Liver (tissue), 9 donors: Measurements from ENCODE around the gene NUDT1. TPM values are rescaled to one million over a fixed set of nuclear protein-coding genes. Genes with fewer than 3 reads are reported as not detected.

Source experiments
- DNase-seq: peaks from one replicate; pipeline ENCODE4 v3.0.0-alpha.2; 2017; ENCODE audit warnings: low spot score
- H3K27ac ChIP-seq, 2 donors: one replicate each; pipeline ENCODE4 v1.7.0; 2013; ENCODE audit warnings: inconsistent platforms in 2 of 2, low read length in 2 of 2, control low read depth in 1 of 2, low read depth in 1 of 2, mild to moderate bottlenecking in 1 of 2
- H3K27me3 ChIP-seq, 4 donors: one replicate each; pipeline versions ENCODE4 v1.6.1 to v1.7.0; 2013; ENCODE audit warnings: low read length in 3 of 4, inconsistent platforms in 1 of 4, mild to moderate bottlenecking in 1 of 4, moderate library complexity in 1 of 4; ENCODE audit not compliant: control insufficient read depth in 4 of 4, insufficient read depth in 4 of 4
- H3K36me3 ChIP-seq, 4 donors: one replicate each; pipeline versions ENCODE4 v1.6.1 to v1.7.0; 2013; ENCODE audit warnings: low read length in 3 of 4, mild to moderate bottlenecking in 3 of 4, low read depth in 1 of 4, moderate library complexity in 1 of 4; ENCODE audit not compliant: control insufficient read depth in 4 of 4, insufficient read depth in 3 of 4
- H3K4me1 ChIP-seq, 4 donors: one replicate each; pipeline versions ENCODE4 v1.6.1 to v1.7.0; 2013; ENCODE audit warnings: low read length in 3 of 4, mild to moderate bottlenecking in 3 of 4, moderate library complexity in 1 of 4; ENCODE audit not compliant: control insufficient read depth in 4 of 4, insufficient read depth in 4 of 4
- H3K4me3 ChIP-seq, 3 donors: one replicate each; pipeline versions ENCODE4 v1.6.1 to v1.7.0; 2013; ENCODE audit warnings: low read length in 3 of 3, control low read depth in 1 of 3, low read depth in 1 of 3, mild to moderate bottlenecking in 1 of 3
- H3K9ac ChIP-seq, 2 donors: one replicate each; pipeline ENCODE4 v1.7.0; 2013; ENCODE audit warnings: low read length in 2 of 2, mild to moderate bottlenecking in 2 of 2, moderate library complexity in 2 of 2, control low read depth in 1 of 2, low read depth in 1 of 2
- H3K9me3 ChIP-seq, 4 donors: one replicate each; pipeline versions ENCODE4 v1.6.1 to v1.7.0; 2013; ENCODE audit warnings: low read length in 3 of 4; ENCODE audit not compliant: control insufficient read depth in 4 of 4
- ATF3 ChIP-seq: IDR thresholded peaks from 2 replicates; pipeline ENCODE4 v1.6.1; 2016; ENCODE audit warnings: antibody characterized with exemption
- CTCF ChIP-seq: fragments of 150-350 bp; IDR thresholded peaks from 2 replicates; pipeline ENCODE4 v1.5.1; 2017; ENCODE audit warnings: improper control_type of control experiment, low read depth, low read length; ENCODE audit not compliant: missing input control
- EGR1 ChIP-seq, 2 donors: IDR thresholded peaks; 2 replicates each; pipeline ENCODE4 v1.6.1; 2016 to 2018; ENCODE audit warnings: antibody characterized with exemption in 2 of 2, low read depth in 2 of 2
- FOXA1 ChIP-seq: IDR thresholded peaks from 2 replicates; pipeline ENCODE4 v1.6.1; 2016; ENCODE audit warnings: antibody characterized with exemption
- FOXA2 ChIP-seq: IDR thresholded peaks from 2 replicates; pipeline ENCODE4 v1.6.1; 2016; ENCODE audit warnings: antibody characterized with exemption
- HNF4A ChIP-seq, 2 donors: conservative IDR thresholded peaks; 2 replicates each; pipeline ENCODE4 v1.6.1; 2016; ENCODE audit warnings: antibody characterized with exemption in 2 of 2, mild to moderate bottlenecking in 2 of 2
- HNF4G ChIP-seq: IDR thresholded peaks from 2 replicates; pipeline ENCODE4 v1.6.1; 2016; ENCODE audit warnings: antibody characterized with exemption
- RAD21 ChIP-seq, 2 donors: IDR thresholded peaks; 2 replicates each; pipeline ENCODE4 v1.6.1; 2016; ENCODE audit warnings: antibody characterized with exemption in 2 of 2, mild to moderate bottlenecking in 2 of 2
- RXRA ChIP-seq, 2 donors: IDR thresholded peaks; 2 replicates each; pipeline ENCODE4 v1.6.1; 2017 to 2018; ENCODE audit warnings: antibody characterized with exemption in 2 of 2, mild to moderate bottlenecking in 1 of 2
- TAF1 ChIP-seq: conservative IDR thresholded peaks from 2 replicates; pipeline ENCODE4 v1.6.1; 2016; ENCODE audit warnings: antibody characterized with exemption, mild to moderate bottlenecking
- YY1 ChIP-seq: IDR thresholded peaks from 2 replicates; pipeline ENCODE4 v1.6.1; 2016; ENCODE audit warnings: antibody characterized with exemption, mild to moderate bottlenecking
- ZBTB33 ChIP-seq: IDR thresholded peaks from 2 replicates; pipeline ENCODE4 v1.6.1; 2016; ENCODE audit warnings: antibody characterized with exemption
- WGBS: extraction: QIAGEN DNeasy Blood & Tissue Kit; methylation state at CpG from one replicate; pipeline ENCODE4 v1.1.7; 2013; 5-methylcytosine and 5-hydroxymethylcytosine counted together
- polyA plus RNA-seq, 2 donors: library from polyadenylated mRNA; stranded (reverse) in 1 of 2; unstranded in 1 of 2; fragments of 200-250 nt in 1 of 2; fragments of >200 nt in 1 of 2; fragmentation: Nextera tagmentation in 1 of 2; extraction: Ambion mirVana in 1 of 2; gene quantifications; one replicate each; pipeline versions ENCODE4 v1.2.1 to v1.2.3, GENCODE V29; 2013 to 2015
- total RNA-seq, 2 donors: library from RNA; depleted of rRNA; stranded (reverse); fragments of >200 nt; gene quantifications; one replicate each; pipeline ENCODE4 v1.2.3, GENCODE V29; 2014
- TF ChIP-seq, protein P1 (sequence below): IDR thresholded peaks from 2 replicates; pipeline ENCODE4 v1.6.1; 2016; ENCODE audit warnings: antibody characterized with exemption, mild to moderate bottlenecking
- TF ChIP-seq, protein P2 (sequence below): IDR thresholded peaks from 2 replicates; pipeline ENCODE4 v1.6.1; 2016; ENCODE audit warnings: antibody characterized with exemption
- donor health status: healthy.
- donor health status: healthy.
- donor health status: healthy.
- donor health status: healthy.
- donor health status: healthy.

Gene NUDT1
- total and polyA plus RNA-seq, 4 donors, result 1.0 to 22.3 (median 3.1) TPM

DNA sequence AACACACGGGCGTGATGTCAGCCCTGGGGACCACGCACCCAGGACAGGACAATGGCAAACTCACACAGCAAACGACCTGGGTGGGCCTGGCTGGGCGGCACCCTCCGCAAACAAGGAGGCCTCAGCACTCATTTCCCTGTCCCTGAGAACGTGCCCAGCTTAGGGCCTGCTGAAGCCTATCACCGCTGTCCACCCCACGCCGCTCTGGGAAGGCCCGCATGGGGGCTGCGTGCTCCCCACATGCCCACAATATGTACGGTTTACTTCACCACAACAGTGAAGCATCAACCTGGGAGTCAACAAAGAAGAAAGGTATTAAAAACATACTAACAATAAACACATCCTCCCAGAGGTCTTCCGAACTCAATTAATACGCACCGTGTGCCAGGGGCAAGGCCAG, 21.5 kb upstream of the NUDT1 start:
- H3K4me1 ChIP-seq, result no peaks in the 10 kb centered on the region
- no peaks in the 10 kb centered on the region for H3K9me3 ChIP-seq
- no peak overlapping the region for H3K4me3 ChIP-seq
- no peak overlapping the region for H3K9ac ChIP-seq
- DNase-seq, result no peak
- no peak overlapping the region for H3K27ac ChIP-seq
- H3K36me3 ChIP-seq, result peaks cover 3 to 49% (median 20%) of the 10 kb centered on the region in 4 donors
- H3K27me3 ChIP-seq, result no peaks in the 10 kb centered on the region
- WGBS, result 97% methylated on average over 16 of the region's 16 CpGs
- TF ChIP-seq EGR1 (IDR thresholded peaks at IDR 0.05; ENCODE audit: low read depth in 2 of 2) (no peak), FOXA1 (no peak), RAD21 (IDR thresholded peaks at IDR 0.05) (no peak), ATF3 (no peak), FOXA2 (no peak), YY1 (no peak), ZBTB33 (no peak), CTCF (no peak), TAF1 (no peak), HNF4A (conservative IDR thresholded peaks at IDR 0.05) (no peak), HNF4G (no peak)
- TF ChIP-seq, protein P1, sequence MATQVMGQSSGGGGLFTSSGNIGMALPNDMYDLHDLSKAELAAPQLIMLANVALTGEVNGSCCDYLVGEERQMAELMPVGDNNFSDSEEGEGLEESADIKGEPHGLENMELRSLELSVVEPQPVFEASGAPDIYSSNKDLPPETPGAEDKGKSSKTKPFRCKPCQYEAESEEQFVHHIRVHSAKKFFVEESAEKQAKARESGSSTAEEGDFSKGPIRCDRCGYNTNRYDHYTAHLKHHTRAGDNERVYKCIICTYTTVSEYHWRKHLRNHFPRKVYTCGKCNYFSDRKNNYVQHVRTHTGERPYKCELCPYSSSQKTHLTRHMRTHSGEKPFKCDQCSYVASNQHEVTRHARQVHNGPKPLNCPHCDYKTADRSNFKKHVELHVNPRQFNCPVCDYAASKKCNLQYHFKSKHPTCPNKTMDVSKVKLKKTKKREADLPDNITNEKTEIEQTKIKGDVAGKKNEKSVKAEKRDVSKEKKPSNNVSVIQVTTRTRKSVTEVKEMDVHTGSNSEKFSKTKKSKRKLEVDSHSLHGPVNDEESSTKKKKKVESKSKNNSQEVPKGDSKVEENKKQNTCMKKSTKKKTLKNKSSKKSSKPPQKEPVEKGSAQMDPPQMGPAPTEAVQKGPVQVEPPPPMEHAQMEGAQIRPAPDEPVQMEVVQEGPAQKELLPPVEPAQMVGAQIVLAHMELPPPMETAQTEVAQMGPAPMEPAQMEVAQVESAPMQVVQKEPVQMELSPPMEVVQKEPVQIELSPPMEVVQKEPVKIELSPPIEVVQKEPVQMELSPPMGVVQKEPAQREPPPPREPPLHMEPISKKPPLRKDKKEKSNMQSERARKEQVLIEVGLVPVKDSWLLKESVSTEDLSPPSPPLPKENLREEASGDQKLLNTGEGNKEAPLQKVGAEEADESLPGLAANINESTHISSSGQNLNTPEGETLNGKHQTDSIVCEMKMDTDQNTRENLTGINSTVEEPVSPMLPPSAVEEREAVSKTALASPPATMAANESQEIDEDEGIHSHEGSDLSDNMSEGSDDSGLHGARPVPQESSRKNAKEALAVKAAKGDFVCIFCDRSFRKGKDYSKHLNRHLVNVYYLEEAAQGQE, result no peak

DNA sequence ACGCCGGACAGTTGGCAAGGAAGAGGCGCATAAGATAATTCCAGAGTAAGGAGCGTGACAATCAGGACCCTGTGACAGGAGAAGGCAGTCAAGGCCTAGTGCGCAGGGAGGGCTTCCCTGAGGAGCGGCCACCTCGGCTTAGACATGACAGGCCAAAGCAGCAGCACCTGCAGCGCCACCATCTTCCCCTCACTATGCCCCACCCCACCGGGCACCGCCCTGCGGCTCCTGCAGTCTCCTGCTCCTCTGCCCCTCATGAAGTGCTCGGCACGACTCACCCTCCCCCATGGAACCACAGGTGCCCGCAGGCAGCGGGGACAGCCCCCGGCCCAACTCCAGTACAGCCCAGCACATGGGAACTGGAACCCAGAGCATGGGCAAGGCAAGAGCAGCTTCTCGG, 21.1 kb upstream of the NUDT1 start:
- H3K36me3 ChIP-seq, result peaks cover 3 to 47% (median 20%) of the 10 kb centered on the region in 4 donors
- no peak for TF ChIP-seq CTCF
- no peak for TF ChIP-seq ATF3
- TF ChIP-seq, protein P2, sequence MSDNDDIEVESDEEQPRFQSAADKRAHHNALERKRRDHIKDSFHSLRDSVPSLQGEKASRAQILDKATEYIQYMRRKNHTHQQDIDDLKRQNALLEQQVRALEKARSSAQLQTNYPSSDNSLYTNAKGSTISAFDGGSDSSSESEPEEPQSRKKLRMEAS, result no peak
- no peak for TF ChIP-seq TAF1
- no peak for TF ChIP-seq RXRA (IDR thresholded peaks at IDR 0.05)
- no peak for TF ChIP-seq FOXA2
- no peak for TF ChIP-seq EGR1 (IDR thresholded peaks at IDR 0.05; ENCODE audit: low read depth in 2 of 2)

More for the DNA sequence above, 21.1 kb upstream of the NUDT1 start:
- Histone ChIP-seq H3K27me3 (no peaks in the 10 kb centered on the region), H3K9ac (no peak overlapping the region), H3K4me3 (no peak overlapping the region), H3K9me3 (no peaks in the 10 kb centered on the region), H3K4me1 (no peaks in the 10 kb centered on the region), H3K27ac (no peak overlapping the region)
- DNase-seq, result no peak
- 94% methylated on average over 17 of the region's 17 CpGs for WGBS
